Adrenal gland (tissue), 12 donors: Measurements from ENCODE around the gene ERMP1. TPM values are rescaled to one million over a fixed set of nuclear protein-coding genes. Genes with fewer than 3 reads are reported as not detected.

ENCODE experiments used
- DNase-seq, 7 donors: peaks; one replicate each; pipeline ENCODE4 v3.0.0-alpha.2; 2019 to 2020
- H3K27ac ChIP-seq, 5 donors: fragments of 200-600 bp; sonication (generic) in 4 of 5; 1 replicate in 3 of 5; 2 replicates in 2 of 5; pipeline versions ENCODE4 v1.5.1 to v1.8.0; 2016 to 2020; ENCODE audit warnings: mild to moderate bottlenecking in 1 of 5
- H3K27me3 ChIP-seq: fragments of 200-600 bp; 2 replicates; pipeline ENCODE4 v1.8.0; 2021
- H3K36me3 ChIP-seq, 2 donors: fragments of 200-600 bp; replicated peaks in 1 of 2; 1 replicate in 1 of 2; 2 replicates in 1 of 2; pipeline versions ENCODE4 v1.5.1 to v1.8.0; 2018 to 2022
- H3K4me1 ChIP-seq, 2 donors: fragments of 200-600 bp; replicated peaks in 1 of 2; 1 replicate in 1 of 2; 2 replicates in 1 of 2; pipeline versions ENCODE4 v1.5.1 to v1.8.0; 2018 to 2021
- H3K4me3 ChIP-seq, 4 donors: fragments of 200-600 bp; sonication (generic) in 3 of 4; one replicate each; pipeline ENCODE4 v1.5.1; 2016 to 2018
- H3K9me3 ChIP-seq, 3 donors: fragments of 200-600 bp; sonication (generic) in 1 of 3; replicated peaks in 1 of 3; 1 replicate in 2 of 3; 2 replicates in 1 of 3; pipeline versions ENCODE4 v1.5.1 to v1.8.0; 2016 to 2021
- CTCF ChIP-seq, 6 experiments: fragments of 450-650 bp in 4 of 6; fragments of 200-600 bp in 2 of 6; sonication (generic) in 1 of 6; IDR thresholded peaks; 1 replicate in 5 of 6; 2 replicates in 1 of 6; pipeline versions ENCODE4 v1.5.1 to v1.8.0; 2016 to 2021; ENCODE audit warnings: antibody characterized with exemption in 6 of 6, mild to moderate bottlenecking in 2 of 6, moderate library complexity in 1 of 6
- POLR2A ChIP-seq, 2 donors: fragments of 450-650 bp; IDR thresholded peaks; one replicate each; pipeline ENCODE4 v1.6.1; 2017; ENCODE audit warnings: antibody characterized with exemption in 2 of 2, mild to moderate bottlenecking in 2 of 2, moderate library complexity in 1 of 2
- WGBS, 4 donors: extraction: QIAGEN DNeasy Blood & Tissue Kit in 2 of 4; methylation state at CpG; one replicate each; pipeline versions ENCODE4 v1.1.5 to v1.1.7; 2013 to 2017; 5-methylcytosine and 5-hydroxymethylcytosine counted together
- intact Hi-C, 2 donors: fragments of 100-400 bp; cut with DNase I; formaldehyde crosslinking; loops; one replicate each; pipeline versions ENCODE4 v1.14.1 to v1.15.0; 2022 to 2023
- polyA plus RNA-seq, 3 donors: library from polyadenylated mRNA; stranded (reverse); fragments of 200-250 nt in 2 of 3; fragments of 350-450 nt in 1 of 3; fragmentation: Illumina TruSeq in 1 of 3; extraction: RNeasy Lipid Tissue Mini Kit (QIAGEN cat#74804) in 1 of 3; gene quantifications; one replicate each; pipeline ENCODE4 v1.2.3, GENCODE V29; 2013 to 2014
- total RNA-seq, 9 donors: library from RNA; depleted of rRNA in 4 of 9; stranded (reverse); fragments of >200 nt in 4 of 9; fragments of 120-200 nt in 1 of 9; fragmentation: NEBNext Ultra II Directional in 1 of 9; extraction: Animal tissue kit (Norgen Biotek cat#: 25700) in 1 of 9; gene quantifications; one replicate each; pipeline versions ENCODE4 v1.1.0 to v1.2.4, GENCODE V29; 2013 to 2023
- donor health status: healthy with polysubstance abuse.
- donor health status: Bipolar disorder and iron deficiency.
- donor health status: DM: yes; HTN: yes; CAD: no.
- donor health status: DM: no; HTN: no; CAD: no.
- donor health status: DM: no; HTN: no; CAD: no.
- donor health status: DM: yes; HTN: yes; CAD: no.

The ERMP1 gene
- total and polyA plus RNA-seq, 12 donors, result 6.0 to 120 (median 38.6) TPM

- Histone ChIP-seq H3K4me1 (peaks cover 0 to 4% of the 10 kb centered on the region in 2 donors), H3K4me3 (no peak overlapping the region), H3K27ac (no peak overlapping the region), H3K9me3 (no peaks in the 10 kb centered on the region), H3K27me3 (no peaks in the 10 kb centered on the region), H3K36me3 (no peaks in the 10 kb centered on the region)
- intact Hi-C loops, result no loop called here
- 92 to 97% (median 96%) methylated on average over 6 to 7 of the region's 7 CpGs for WGBS, 4 donors
- no peak for DNase-seq
- TF ChIP-seq POLR2A (IDR thresholded peaks at IDR 0.05) (no peak), CTCF (IDR thresholded peaks at IDR 0.05) (no peak)
Observed at GRCh38 chr9:5876711-5877110, 43.8 kb upstream of the ERMP1 start.

- H3K36me3 ChIP-seq, result no peaks in the 10 kb centered on the region
- TF ChIP-seq POLR2A (IDR thresholded peaks at IDR 0.05), result no peak
- TF ChIP-seq CTCF (IDR thresholded peaks at IDR 0.05), result no peak
- WGBS, 4 donors, result 60 to 95% (median 73%) methylated on average over 1 of the region's 1 CpG
- DNase-seq, result no peak
- no peaks in the 10 kb centered on the region for H3K9me3 ChIP-seq
- no peak overlapping the region for H3K27ac ChIP-seq
- H3K4me1 ChIP-seq, result peaks cover 0 to 4% of the 10 kb centered on the region in 2 donors
- H3K4me3 ChIP-seq, result no peak overlapping the region
- H3K27me3 ChIP-seq, result no peaks in the 10 kb centered on the region
- intact Hi-C loops, result no loop called here
Observed at GRCh38 chr9:5876026-5876425, 43.1 kb upstream of the ERMP1 start.

GRCh38 chr9:5874048-5874447 is 41.1 kb upstream of the ERMP1 start:
- DNase-seq, result no peak
- no peak for TF ChIP-seq POLR2A (IDR thresholded peaks at IDR 0.05)
- TF ChIP-seq CTCF (IDR thresholded peaks at IDR 0.05), result no peak
- Histone ChIP-seq H3K27me3 (no peaks in the 10 kb centered on the region), H3K36me3 (no peaks in the 10 kb centered on the region), H3K4me3 (no peak overlapping the region), H3K27ac (no peak overlapping the region), H3K9me3 (no peaks in the 10 kb centered on the region), H3K4me1 (no peaks in the 10 kb centered on the region)
- intact Hi-C loops, result no loop called here
- 84 to 96% (median 90%) methylated on average over 2 of the region's 2 CpGs for WGBS, 4 donors

- no peaks in the 10 kb centered on the region for H3K9me3 ChIP-seq
- H3K27ac ChIP-seq, result no peak overlapping the region
- H3K27me3 ChIP-seq, result no peaks in the 10 kb centered on the region
- TF ChIP-seq POLR2A (IDR thresholded peaks at IDR 0.05) (no peak), CTCF (IDR thresholded peaks at IDR 0.05) (no peak)
- H3K4me3 ChIP-seq, result no peak overlapping the region
- H3K4me1 ChIP-seq, result no peaks in the 10 kb centered on the region
- no peaks in the 10 kb centered on the region for H3K36me3 ChIP-seq
- intact Hi-C loops, result no loop called here
- 85 to 88% (median 87%) methylated on average over 5 of the region's 5 CpGs for WGBS, 4 donors
- DNase-seq, result no peak
Observed at GRCh38 chr9:5873439-5873838, 40.5 kb upstream of the ERMP1 start.
